Stimulated activated CD8-positive, alpha-beta memory T cell treated with anti-CD3 and anti-CD28 coated beads, Interleukin-15, amount 100 ng/mL, for 1 hour (primary cell): ENCODE data around the gene PLCXD1.
A peak's percentile ranks its signal among the peaks of the same experiment; 100 is the strongest.
"Not testable (repeated sequence)": the region's sequence is repeated elsewhere in the genome, so short reads cannot be mapped to it uniquely, and the experiment has no call there.

Experiments used
- DNase-seq: peaks from one replicate; pipeline ENCODE4 v3.0.0-alpha.2; 2020; ENCODE audit warnings: low read depth

Gene PLCXD1

DNA sequence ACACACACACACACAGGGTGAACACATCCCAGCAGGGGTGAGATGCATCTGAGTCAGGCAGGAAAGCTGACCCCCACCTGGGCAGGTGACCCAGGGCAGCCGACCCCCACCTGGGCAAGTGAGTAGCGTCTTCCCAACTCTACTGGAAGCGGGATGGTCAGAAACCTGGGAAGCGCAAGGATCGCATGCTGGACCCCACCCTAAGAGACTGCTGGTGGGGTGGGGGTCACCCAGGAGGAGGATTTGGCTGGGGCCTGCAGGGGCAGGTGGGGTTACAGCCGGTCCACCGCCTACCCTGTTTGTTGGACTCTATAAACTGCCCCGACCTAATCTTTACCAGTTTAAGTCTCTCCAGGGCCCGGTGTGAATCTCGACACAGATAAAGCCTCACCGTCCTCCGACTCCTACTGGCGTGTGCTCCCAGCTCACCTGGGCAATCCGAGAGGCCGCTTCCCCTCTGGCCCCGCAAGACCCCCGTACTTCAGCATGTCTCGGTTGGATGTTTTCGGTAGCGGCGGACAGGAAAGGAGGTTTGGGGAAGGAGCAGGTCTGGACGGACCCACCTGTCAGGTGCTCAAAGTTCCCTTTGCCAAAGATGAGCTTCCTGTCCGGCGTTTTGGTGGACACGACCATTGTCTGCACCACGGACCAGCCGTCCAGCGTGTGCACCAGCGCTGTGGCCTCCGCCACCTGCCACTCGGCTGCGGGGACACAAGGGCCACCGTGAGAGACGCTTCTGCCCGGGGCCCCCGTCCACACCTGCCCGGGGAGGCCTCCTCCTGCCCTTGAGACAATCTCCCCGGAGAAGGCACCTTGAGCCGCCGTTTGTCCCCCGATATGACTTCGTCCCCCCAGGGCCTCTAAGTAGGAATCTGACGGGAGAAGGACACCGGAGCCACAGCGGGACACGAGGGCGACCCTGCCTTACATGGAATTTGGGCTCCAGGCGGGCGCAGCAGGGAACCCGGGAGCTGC lies 35.5 kb downstream of the PLCXD1 start:
- no peak for DNase-seq

DNA sequence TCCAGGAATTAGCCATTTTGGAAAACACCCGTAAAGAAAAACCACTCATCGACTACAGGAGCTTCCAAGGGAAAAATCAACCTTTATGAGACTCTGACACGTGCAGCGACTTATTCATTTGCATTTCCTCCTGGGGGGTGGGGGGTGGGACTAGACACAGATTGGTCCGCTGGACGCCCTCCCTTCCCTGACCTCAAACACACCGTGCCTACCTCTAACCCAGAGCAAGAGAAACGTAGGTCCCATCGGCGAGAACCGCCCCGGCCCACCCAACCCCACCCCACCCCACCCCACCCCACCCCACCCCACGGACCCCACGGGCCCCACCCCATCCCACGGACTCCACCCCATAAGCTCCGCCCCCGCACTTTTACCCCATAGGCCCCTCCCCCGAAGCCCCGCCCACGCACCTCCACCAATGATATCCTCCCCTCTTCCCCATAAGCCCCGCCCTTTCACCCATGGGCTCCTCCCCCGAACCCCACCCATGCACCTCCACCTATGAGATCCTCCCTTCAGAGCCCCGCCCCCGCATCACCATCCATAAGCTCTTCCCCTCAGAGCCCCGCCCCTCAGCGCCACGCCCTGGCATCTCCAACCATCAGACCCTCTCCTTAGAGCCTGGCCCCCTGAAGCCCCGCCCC lies 36.4 kb downstream of the PLCXD1 start:
- no peak for DNase-seq

GRCh38 chrX:318068-318738 lies 37.0 kb downstream of the PLCXD1 start:
- DNase-seq, result peak; percentile 95

DNA sequence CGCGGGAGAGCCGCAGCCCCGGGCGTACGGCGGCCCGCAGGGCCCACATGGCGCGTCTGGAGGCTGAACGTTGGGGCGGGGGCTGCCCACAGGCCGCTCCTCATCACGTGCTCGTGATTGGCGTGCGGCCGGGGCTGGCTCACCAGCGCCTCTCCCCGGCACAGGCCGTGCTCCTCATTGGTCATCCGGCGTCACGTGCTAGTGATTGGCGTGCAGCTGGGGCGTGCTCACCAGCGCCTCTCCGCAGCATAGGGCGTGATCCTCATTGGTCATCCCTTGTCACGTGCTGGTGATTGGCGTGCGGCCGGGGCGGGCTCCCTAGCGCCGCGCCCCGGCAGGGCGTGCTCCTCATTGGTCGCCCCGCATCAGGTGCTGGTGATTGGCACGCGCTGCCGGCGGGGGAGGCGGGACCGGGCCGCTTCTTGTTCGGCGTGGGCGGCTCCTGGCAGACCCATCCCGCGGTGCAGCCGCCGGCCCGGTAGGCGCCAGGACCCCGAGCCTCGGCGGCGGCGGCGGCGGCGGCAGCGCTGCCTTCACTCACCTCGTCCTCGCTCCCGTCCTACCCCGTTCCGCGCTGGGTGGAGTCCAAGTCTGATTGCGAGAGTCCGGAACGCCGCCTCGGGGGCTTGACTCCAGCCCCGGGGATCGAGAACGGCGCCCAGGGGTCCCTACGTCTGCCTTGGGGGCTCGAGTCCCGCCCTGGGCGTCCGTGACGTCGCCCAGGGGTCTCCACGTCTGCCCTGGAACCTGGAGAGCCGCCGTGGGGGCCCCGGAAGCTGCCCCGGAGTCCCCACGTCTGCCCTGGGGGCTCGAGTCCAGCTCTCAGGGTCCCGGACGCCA lies 37.8 kb downstream of the PLCXD1 start, which contains the start of gene GTPBP6:
Gene GTPBP6 (minus strand): TSS at position 58 of the 840 bp plus-strand sequence. CDS start 9 bp downstream, at position 49.
- peak; percentile 96 for DNase-seq

DNA sequence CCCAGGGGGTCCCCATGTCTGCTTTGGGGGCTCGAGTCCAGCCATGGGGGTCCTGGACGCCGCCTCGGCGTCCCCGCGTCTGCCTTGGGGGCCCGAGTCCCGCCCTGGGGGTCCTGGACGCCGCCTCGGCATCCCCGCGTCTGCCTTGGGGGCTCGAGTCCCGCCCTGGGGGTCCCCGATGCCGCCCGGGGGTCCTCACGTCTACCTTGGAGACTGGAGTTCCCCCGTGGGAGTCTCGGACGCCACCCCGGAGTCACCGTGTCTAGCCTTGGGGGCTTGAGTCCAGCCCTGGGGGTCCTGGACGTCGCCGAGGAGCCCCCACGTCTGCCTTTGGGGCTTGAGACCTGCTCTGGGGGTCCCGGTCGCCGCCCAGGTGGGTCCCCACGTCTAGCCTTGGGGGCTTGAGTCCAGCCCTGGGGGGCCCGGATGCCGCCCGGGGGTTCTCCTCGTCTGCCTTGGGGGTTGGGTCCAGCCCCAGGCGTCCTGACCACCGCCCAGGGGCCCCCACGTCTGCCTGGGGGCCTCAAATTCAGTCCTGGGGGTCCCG lies 38.5 kb downstream of the PLCXD1 start:
- DNase-seq, result no peak

DNA sequence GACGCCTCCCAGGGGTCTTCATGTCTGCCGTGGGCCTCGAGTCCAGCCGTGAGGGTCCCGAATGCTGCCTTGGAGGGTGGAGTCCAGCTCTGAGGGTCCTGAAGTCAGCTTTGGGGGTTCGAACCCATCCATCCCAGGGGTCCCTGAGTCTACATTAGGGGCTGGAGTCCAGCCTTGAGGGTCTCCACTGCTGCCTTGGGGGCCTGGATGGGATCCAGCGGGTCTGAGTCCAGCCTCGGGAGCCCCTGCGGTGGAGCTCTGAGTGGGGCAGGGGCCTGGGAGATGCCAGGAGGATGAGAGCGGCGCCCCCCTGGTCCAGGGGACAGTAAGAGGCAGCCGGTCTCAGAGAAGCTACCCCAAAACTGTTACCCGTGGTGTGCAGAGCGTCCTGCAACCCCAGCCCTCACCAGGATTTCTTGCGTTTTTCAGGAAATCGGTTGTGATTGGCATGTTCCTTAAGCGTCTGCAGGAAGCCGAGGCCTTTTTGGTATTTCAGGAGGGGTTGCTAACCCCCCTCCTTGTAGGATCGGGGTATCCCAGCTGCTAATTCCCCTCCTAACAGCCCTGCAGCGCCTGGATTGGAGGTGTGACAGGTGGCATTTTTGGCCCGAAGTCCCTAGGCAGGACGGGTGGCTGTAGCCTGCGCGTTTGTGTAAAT lies 39.1 kb downstream of the PLCXD1 start:
- no peak for DNase-seq

GRCh38 chrX:323721-324628 lies 42.8 kb downstream of the PLCXD1 start:
- DNase-seq, result no peak

GRCh38 chrX:324664-325063 lies 43.5 kb downstream of the PLCXD1 start:
- DNase-seq, result not testable (repeated sequence)

GRCh38 chrX:327660-328126 lies 46.5 kb downstream of the PLCXD1 start:
- no peak for DNase-seq

DNA sequence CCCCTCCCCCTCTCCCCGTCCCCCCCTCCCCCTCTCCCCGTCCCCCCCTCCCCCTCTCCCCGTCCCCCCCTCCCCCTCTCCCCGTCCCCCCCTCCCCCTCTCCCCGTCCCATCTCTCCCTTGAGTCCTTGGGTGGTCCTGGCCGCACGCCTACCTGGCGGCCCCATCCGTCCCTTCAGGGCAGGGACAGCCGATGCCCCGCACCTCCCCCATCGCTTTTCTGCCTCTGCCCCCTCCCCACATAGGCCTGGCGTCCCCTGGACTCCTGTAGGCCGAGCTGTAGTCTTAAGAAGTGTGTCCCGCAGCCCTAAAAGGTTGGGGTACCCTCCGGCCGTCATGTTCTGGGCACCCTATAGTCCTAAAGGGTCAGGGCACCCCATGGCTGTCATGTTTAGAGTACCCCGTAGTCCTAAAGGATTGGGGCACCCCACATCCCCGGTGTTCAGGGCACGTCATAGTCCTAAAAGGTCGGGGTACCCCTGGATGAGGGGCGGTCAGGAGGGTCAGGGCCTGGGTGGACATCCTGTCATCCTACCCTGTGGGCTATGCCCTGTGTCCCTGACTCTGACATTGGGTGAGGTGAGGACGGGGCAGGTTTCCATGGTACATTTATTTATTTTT lies 48.2 kb downstream of the PLCXD1 start:
- DNase-seq, result no peak

- DNase-seq, result not testable (repeated sequence)
Observed at GRCh38 chrX:330141-330725, 49.1 kb downstream of the PLCXD1 start.

DNA sequence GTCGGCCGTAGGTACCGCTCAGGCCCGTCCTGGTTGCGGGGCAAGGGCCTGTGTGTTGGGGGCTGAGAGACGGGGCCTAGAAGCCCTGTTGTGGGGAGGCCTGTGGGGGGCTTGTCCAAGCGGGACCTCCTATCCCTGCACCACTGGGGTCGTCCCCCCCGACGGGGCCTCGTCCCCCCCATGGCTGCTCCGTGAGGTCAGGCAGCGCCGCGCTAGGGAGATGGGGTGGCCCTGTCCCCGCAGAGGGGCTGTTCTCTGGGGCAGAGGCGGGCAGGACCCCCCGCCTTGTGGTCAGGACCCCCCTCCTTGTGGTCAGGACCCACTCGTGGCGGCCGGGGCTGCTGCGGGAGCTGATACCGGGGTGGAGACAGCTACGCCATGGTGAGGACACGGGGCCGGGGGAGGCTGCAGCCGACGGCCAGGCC lies 49.6 kb downstream of the PLCXD1 start:
- DNase-seq, result no peak

- DNase-seq, result no peak
Observed at GRCh38 chrX:331151-331824, 50.1 kb downstream of the PLCXD1 start.

GRCh38 chrX:331825-332495 lies 50.8 kb downstream of the PLCXD1 start:
- DNase-seq, result no peak

DNA sequence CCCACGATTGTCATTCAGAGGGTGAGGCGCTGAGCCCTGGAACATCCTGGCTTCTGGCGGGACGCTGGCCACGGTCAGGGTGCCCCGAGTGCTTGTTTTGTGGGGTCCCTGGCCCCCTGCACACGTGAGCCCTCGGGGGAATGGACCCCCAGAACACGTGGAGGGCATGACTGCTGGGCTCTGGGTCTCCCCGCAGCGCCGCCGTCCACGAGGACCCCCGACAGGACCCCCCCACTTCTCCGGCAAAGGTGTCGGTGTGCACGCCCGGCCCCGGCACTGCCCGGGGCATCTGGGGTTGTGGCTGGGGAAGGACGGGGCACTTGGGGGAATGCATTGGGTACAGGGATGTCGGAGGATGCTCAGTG lies 51.3 kb downstream of the PLCXD1 start:
- DNase-seq, result no peak

GRCh38 chrX:332916-333610 lies 51.9 kb downstream of the PLCXD1 start:
- DNase-seq, result no peak
